ENCODE data around the gene KRIT1.

GRCh38 chr7:92149736-92150239 is 95.9 kb downstream of the KRIT1 start:
- TF ChIP-seq, protein P1, sequence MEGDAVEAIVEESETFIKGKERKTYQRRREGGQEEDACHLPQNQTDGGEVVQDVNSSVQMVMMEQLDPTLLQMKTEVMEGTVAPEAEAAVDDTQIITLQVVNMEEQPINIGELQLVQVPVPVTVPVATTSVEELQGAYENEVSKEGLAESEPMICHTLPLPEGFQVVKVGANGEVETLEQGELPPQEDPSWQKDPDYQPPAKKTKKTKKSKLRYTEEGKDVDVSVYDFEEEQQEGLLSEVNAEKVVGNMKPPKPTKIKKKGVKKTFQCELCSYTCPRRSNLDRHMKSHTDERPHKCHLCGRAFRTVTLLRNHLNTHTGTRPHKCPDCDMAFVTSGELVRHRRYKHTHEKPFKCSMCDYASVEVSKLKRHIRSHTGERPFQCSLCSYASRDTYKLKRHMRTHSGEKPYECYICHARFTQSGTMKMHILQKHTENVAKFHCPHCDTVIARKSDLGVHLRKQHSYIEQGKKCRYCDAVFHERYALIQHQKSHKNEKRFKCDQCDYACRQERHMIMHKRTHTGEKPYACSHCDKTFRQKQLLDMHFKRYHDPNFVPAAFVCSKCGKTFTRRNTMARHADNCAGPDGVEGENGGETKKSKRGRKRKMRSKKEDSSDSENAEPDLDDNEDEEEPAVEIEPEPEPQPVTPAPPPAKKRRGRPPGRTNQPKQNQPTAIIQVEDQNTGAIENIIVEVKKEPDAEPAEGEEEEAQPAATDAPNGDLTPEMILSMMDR (IDR thresholded peaks at IDR 0.05): no peak
- TF ChIP-seq POLR2AphosphoS5 (IDR thresholded peaks at IDR 0.05): no peak
- no peak for TF ChIP-seq POLR2A (IDR thresholded peaks at IDR 0.05)

Data from prostate gland (tissue), 2 donors.